Left renal cortex interstitium (tissue), 4 donors: ENCODE measurements around the gene GLT8D1. TPM values are rescaled to one million over a fixed set of nuclear protein-coding genes. Genes with fewer than 3 reads are reported as not detected.

Source experiments
- polyA plus RNA-seq, 4 donors: library from polyadenylated mRNA; unstranded; fragments of 120-200 nt; gene quantifications; one replicate each; pipeline ENCODE4 v1.2.1, GENCODE V29; 2013; ENCODE audit not compliant: insufficient read length in 4 of 4

GLT8D1 gene
- polyA plus RNA-seq, 4 donors = 113 to 142 (median 125) TPM

Other genes starting within 250 kb of the GLT8D1 start
- gene STAB1, start 210.5 kb downstream of the GLT8D1 start, polyA plus RNA-seq = 10 to 100 TPM; 31.2 to 44.5 (median 36.5) TPM
- gene NT5DC2, start 171.9 kb downstream of the GLT8D1 start, polyA plus RNA-seq = 100 to 1,000 TPM; 137 to 189 (median 145) TPM
- gene UQCC5, start 169.2 kb downstream of the GLT8D1 start, polyA plus RNA-seq = 10 to 100 TPM; 14.9 to 31.4 (median 21.3) TPM
- gene PBRM1, start 19.9 kb downstream of the GLT8D1 start, polyA plus RNA-seq = 10 to 100 TPM; 53.5 to 64.5 (median 56.1) TPM
- gene GNL3, start 19.8 kb downstream of the GLT8D1 start, polyA plus RNA-seq = 100 to 1,000 TPM in 2 of 4 donors, 10 to 100 TPM in 2; 91.3 to 125 (median 98.8) TPM
- 100 to 1,000 TPM; 146 to 173 (median 162) TPM for gene SPCS1, start 315 bp upstream of the GLT8D1 start, polyA plus RNA-seq
- gene NEK4, start 65.1 kb upstream of the GLT8D1 start, polyA plus RNA-seq = 10 to 100 TPM; 20.4 to 35.2 (median 27.5) TPM
- 1 to 10 TPM in 1 of 4 donors, under 1 TPM in 2, not detected in 1; 0.19 to 7.6 (median 0.31) TPM for gene ITIH1, start 71.8 kb upstream of the GLT8D1 start, polyA plus RNA-seq
- 10 to 100 TPM in 1 of 4 donors, 1 to 10 TPM in 3; 7.7 to 10.1 (median 8.0) TPM for gene ITIH3, start 89.0 kb upstream of the GLT8D1 start, polyA plus RNA-seq
- gene ITIH4, start 124.9 kb upstream of the GLT8D1 start, polyA plus RNA-seq = 10 to 100 TPM in 2 of 4 donors, 1 to 10 TPM in 2; 5.4 to 11.0 (median 8.6) TPM
- gene MUSTN1, start 129.2 kb upstream of the GLT8D1 start, polyA plus RNA-seq = 1 to 10 TPM in 1 of 4 donors, under 1 TPM in 3; 0.28 to 1.6 (median 0.47) TPM
- gene STIMATE, start 191.8 kb upstream of the GLT8D1 start, polyA plus RNA-seq = 10 to 100 TPM; 15.5 to 17.5 (median 16.8) TPM